ENCODE data around the gene GRIK3. TPM values are rescaled to one million over a fixed set of nuclear protein-coding genes. Genes with fewer than 3 reads are reported as not detected.

GRIK3 gene
- total RNA-seq, 1 experiment from 2014 or later: not detected

GRCh38 chr1:36951292-36951750 lies 83.0 kb downstream of the GRIK3 start:
- TF ChIP-seq EZH2phosphoT487 (IDR thresholded peaks at IDR 0.05; ENCODE audit: borderline replicate concordance, low read length) (no peak), CTCF (conservative IDR thresholded peaks at IDR 0.05; ENCODE audit: low read depth, low read length) (no peak), EZH2 (IDR thresholded peaks at IDR 0.05; ENCODE audit: low read length, unreplicated experiment) (no peak)
- no peak overlapping the region for H3K4me2 ChIP-seq (ENCODE audit: low read length)
- no peaks in the 10 kb centered on the region for H3K9me2 ChIP-seq (replicated peaks; ENCODE audit: low read length)
- H3F3A ChIP-seq (ENCODE audit: low read length, unreplicated experiment): no peaks in the 10 kb centered on the region
- H3K4me3 ChIP-seq (ENCODE audit: low read length): no peak overlapping the region
- no peaks in the 10 kb centered on the region for H3K9me3 ChIP-seq (ENCODE audit: low read length)
- no peaks in the 10 kb centered on the region for H4K20me1 ChIP-seq (ENCODE audit: low read length)
- BruUV-seq (replicated peaks): no TSS peak
- no peaks in the 10 kb centered on the region for H3K36me3 ChIP-seq (ENCODE audit: low read depth, low read length)
- no peak for ATAC-seq
- H3K27me3 ChIP-seq (ENCODE audit: low read length): peaks cover 30% of the 10 kb centered on the region
- DNase-seq: no peak
- H3K9ac ChIP-seq (ENCODE audit: low read length): no peak overlapping the region
- intact Hi-C loops (cut with micrococcal nuclease): no loop called here
- H3K79me2 ChIP-seq (ENCODE audit: low read length): no peaks in the 10 kb centered on the region
- ChIA-PET CTCF (no interaction called here), POLR2A (ENCODE audit: unreplicated experiment) (no interaction called here)
- H3K27ac ChIP-seq (ENCODE audit: low read length): no peak overlapping the region
- no peak overlapping the region for H2AFZ ChIP-seq (ENCODE audit: low read length)
- no peaks in the 10 kb centered on the region for H3K4me1 ChIP-seq (ENCODE audit: insufficient read depth, low read length)

GRCh38 chr1:36950604-36951291 lies 83.6 kb downstream of the GRIK3 start:
- no peak overlapping the region for H3K9ac ChIP-seq (ENCODE audit: low read length)
- H3K36me3 ChIP-seq (ENCODE audit: low read depth, low read length): no peaks in the 10 kb centered on the region
- intact Hi-C loops (cut with micrococcal nuclease): no loop called here
- H2AFZ ChIP-seq (ENCODE audit: low read length): no peak overlapping the region
- peaks cover 25% of the 10 kb centered on the region for H3K27me3 ChIP-seq (ENCODE audit: low read length)
- H3K79me2 ChIP-seq (ENCODE audit: low read length): no peaks in the 10 kb centered on the region
- H4K20me1 ChIP-seq (ENCODE audit: low read length): no peaks in the 10 kb centered on the region
- TF ChIP-seq CTCF (conservative IDR thresholded peaks at IDR 0.05; ENCODE audit: low read depth, low read length) (no peak), EZH2 (IDR thresholded peaks at IDR 0.05; ENCODE audit: low read length, unreplicated experiment) (no peak), EZH2phosphoT487 (IDR thresholded peaks at IDR 0.05; ENCODE audit: borderline replicate concordance, low read length) (no peak)
- H3F3A ChIP-seq (ENCODE audit: low read length, unreplicated experiment): no peaks in the 10 kb centered on the region
- no peaks in the 10 kb centered on the region for H3K9me2 ChIP-seq (replicated peaks; ENCODE audit: low read length)
- no peaks in the 10 kb centered on the region for H3K4me1 ChIP-seq (ENCODE audit: insufficient read depth, low read length)
- no peaks in the 10 kb centered on the region for H3K9me3 ChIP-seq (ENCODE audit: low read length)
- CTCF ChIA-PET: no interaction called here
- ATAC-seq: no peak
- no peak overlapping the region for H3K27ac ChIP-seq (ENCODE audit: low read length)
- no TSS peak for BruUV-seq (replicated peaks)
- no peak overlapping the region for H3K4me3 ChIP-seq (ENCODE audit: low read length)
- POLR2A ChIA-PET (ENCODE audit: unreplicated experiment): no interaction called here
- no peak for DNase-seq
- H3K4me2 ChIP-seq (ENCODE audit: low read length): no peak overlapping the region

- intact Hi-C loops (cut with micrococcal nuclease): no loop called here
- POLR2A ChIA-PET (ENCODE audit: unreplicated experiment): no interaction called here
- Histone ChIP-seq H3K4me1 (ENCODE audit: insufficient read depth, low read length) (no peaks in the 10 kb centered on the region), H2AFZ (ENCODE audit: low read length) (no peak overlapping the region), H3K79me2 (ENCODE audit: low read length) (no peaks in the 10 kb centered on the region), H3K9me3 (ENCODE audit: low read length) (no peaks in the 10 kb centered on the region), H3K27me3 (ENCODE audit: low read length) (peaks cover 29% of the 10 kb centered on the region), H3K36me3 (ENCODE audit: low read depth, low read length) (no peaks in the 10 kb centered on the region), H3K4me3 (ENCODE audit: low read length) (no peak overlapping the region), H3K9me2 (replicated peaks; ENCODE audit: low read length) (no peaks in the 10 kb centered on the region), H3F3A (ENCODE audit: low read length, unreplicated experiment) (no peaks in the 10 kb centered on the region), H4K20me1 (ENCODE audit: low read length) (no peaks in the 10 kb centered on the region), H3K27ac (ENCODE audit: low read length) (no peak overlapping the region), H3K4me2 (ENCODE audit: low read length) (no peak overlapping the region), H3K9ac (ENCODE audit: low read length) (no peak overlapping the region)
- no peak for DNase-seq
- ATAC-seq: no peak
- BruUV-seq (replicated peaks): no TSS peak
- TF ChIP-seq EZH2phosphoT487 (IDR thresholded peaks at IDR 0.05; ENCODE audit: borderline replicate concordance, low read length): no peak
- TF ChIP-seq EZH2 (IDR thresholded peaks at IDR 0.05; ENCODE audit: low read length, unreplicated experiment): no peak
- TF ChIP-seq CTCF (conservative IDR thresholded peaks at IDR 0.05; ENCODE audit: low read depth, low read length): no peak
- CTCF ChIA-PET: no interaction called here
Measured at GRCh38 chr1:36948606-36949005, 85.7 kb downstream of the GRIK3 start.
